NOMO-1 treated with dmso at 0.1 percent for 144 hours (cell line): Measurements from ENCODE around the gene OVCA2.

Experiments
- DNase-seq: peaks from one replicate; lab custom pipeline; 2025; ENCODE audit not compliant: unreplicated experiment; lab: John Stamatoyannopoulos, UW

Gene OVCA2

DNA sequence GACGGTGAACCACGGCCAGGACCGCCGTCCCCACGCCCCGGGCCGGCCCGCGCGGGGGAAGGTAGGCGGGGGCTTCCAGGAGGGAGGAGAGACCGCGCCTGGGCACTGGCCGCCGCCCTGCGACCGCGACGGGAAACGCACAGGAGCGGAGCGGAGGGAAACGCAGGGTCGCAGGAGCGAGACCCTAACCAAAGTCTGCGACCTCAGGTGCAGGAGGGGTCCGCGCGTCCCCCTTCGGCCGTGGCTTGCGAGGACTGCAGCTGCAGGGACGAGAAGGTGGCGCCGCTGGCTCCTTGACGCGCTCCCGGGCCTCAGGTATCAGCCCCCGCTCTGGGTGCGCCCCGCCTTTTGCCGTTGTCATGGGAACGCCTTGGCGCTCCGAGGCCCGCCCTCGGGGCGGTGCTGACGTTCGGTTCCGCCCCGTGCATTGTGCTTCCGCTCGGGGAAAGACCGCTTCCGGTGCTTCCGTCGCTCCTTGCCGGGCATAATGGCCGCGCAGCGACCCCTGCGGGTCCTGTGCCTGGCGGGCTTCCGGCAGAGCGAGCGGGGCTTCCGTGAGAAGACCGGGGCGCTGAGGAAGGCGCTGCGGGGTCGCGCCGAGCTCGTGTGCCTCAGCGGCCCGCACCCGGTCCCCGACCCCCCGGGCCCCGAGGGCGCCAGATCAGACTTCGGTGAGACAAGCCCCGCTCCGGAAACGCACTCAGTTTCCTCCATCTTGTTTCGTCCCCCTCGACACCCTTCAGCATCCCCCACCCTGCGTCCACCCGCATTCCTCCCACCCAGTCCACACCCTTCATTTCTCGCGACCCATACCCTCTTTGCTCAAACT lies at the start of gene OVCA2:
TSS of gene OVCA2 (plus strand) at position 462 of the 829 bp plus-strand sequence. CDS start at position 488, 26 bp downstream.
- DNase-seq, result peak; percentile 90

- no peak for DNase-seq
Measured at GRCh38 chr17:1992541-1992940, 49.3 kb upstream of the OVCA2 start.

GRCh38 chr17:1994707-1995106 lies 47.1 kb upstream of the OVCA2 start:
- no peak for DNase-seq

GRCh38 chr17:1995321-1995892 lies 46.4 kb upstream of the OVCA2 start:
- no peak for DNase-seq

DNA sequence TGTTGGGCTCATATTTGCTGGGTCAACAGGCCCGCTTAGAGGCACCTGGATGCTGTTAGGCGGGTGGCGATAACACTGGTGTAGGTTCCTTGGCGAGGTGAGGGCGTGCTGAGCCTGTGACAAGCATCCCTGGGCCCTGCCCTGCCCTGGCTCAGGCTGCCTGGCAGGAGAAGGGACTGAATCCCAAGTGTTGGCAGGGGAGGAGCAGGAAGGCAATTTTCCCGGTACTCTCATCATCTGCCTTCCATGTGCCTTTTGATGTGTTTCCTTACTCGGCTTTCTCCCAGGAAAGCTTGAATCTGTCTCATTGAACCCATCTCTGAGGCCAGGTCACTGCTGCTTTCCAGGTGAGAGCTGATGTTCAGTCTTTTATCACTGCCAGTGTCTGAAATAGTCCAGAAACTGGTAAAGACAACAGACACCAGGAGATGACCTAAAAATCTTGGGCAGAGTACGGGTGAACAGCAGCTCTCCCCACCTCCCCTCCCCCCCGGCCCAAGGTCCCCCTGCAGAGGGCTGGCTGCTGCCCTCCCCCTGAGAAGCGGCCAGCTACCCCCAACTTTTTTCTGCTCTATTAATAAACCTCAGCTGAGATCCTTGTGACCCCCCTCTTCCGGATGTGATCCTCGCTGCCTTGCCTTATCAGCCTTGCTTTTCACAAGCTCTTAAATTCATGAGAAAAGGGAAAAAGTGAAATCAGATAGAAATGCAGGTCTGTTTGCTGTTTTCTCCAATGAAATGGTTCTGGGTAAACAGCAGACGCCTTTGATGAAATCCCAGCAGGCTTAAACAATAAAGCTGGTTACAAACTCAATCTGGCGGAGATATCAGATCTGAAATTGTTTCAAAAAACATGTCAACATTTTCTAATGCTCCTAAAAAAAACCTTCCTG lies 45.7 kb upstream of the OVCA2 start:
- no peak for DNase-seq

DNA sequence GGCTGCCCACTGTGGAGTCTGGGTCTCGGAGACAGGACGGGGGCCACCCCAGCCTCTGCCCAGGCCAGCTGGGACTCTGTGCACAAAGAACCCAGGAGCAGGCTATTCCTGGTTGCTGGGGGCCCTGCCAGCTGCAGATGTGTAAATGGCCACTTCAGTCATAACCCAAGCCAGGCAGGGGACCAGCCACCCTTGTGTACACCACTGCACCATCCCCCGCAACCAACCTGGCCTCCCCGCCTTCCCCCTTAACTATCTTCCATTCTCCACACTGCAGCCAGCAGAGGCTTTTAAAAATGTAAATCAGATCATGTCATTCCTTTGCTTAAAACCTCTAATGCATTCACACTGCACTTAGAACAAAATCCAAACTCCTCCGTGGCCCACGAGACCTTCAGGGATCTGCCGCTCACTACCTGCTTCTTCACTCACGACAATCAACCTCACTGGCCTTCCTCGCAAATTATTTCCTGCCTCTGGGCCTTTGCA lies 45.0 kb upstream of the OVCA2 start:
- no peak for DNase-seq

GRCh38 chr17:1997289-1997926 lies 44.4 kb upstream of the OVCA2 start:
- no peak for DNase-seq

DNA sequence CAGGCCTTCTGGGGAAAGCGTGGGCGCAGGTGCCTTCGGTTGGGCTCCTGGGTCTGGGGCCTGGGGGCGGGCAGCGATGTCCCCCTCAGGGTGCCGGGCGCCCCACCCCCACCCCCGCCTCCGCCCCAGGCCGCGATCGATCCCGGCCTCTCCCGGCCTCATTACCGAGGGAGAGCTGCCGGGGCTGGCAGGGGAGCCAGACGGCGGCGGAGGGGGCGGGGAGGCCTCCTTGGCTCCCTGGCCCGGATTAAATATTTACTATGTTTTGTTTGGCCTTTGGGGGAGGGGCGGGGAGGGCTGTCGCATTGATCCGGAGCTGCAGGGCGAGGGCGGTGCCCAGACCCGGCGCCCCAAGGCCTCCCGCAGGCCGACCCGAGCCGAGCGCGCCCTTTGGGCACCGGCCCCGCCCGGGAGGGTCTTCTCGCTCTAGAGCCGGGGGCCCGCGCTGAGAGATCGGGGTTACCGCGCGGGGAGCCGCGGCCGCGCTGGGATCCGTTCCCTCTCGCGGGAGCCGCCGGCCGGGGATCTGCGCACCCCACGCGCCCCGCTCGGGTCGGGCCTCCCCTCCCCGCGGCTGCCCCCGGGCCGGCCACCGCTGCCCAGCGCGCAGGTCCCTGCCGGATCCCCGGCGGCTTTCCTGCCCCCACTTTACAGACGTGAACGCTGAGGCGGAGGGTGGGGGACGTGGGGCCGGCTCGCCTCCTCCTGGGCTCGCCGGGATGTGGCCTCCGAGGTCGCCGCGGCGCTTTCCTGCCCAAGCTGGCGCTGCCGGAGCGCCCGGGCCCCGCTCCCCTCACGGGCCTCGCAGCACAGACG lies 43.7 kb upstream of the OVCA2 start:
- no peak for DNase-seq

GRCh38 chr17:1999557-2000251 lies 42.1 kb upstream of the OVCA2 start:
- DNase-seq, result no peak

- DNase-seq, result no peak
Measured at GRCh38 chr17:2002767-2003329, 39.0 kb upstream of the OVCA2 start.

GRCh38 chr17:2003525-2003924 lies 38.3 kb upstream of the OVCA2 start:
- no peak for DNase-seq

DNA sequence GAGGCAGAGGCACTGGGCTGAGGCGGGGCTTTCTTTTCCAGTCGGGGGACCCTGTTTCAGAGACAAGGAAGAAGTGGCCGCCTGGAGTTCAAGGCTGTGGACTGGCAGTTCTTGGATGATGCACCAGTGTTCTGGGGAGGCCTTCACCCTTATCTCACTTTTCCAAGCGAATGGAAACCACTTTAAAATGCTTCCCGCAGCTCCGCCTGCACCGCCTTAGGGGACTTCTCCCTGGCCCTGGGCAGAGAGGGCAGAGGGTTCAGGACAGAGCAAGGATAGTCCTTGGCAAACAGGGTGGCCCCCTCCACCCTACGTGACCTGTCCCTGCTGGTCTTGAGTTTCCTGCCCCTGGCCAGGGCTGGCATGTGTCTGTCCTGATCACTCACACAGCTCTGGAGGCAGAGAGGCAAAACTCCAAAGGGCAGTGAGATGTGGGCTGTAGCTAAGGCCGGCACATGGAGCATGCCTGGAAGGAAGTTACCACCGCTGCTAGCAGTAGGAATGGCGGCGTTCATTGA lies 37.3 kb upstream of the OVCA2 start:
- DNase-seq, result no peak

- DNase-seq, result no peak
Measured at GRCh38 chr17:2008332-2009126, 33.3 kb upstream of the OVCA2 start.

GRCh38 chr17:2009737-2010136 lies 32.1 kb upstream of the OVCA2 start:
- DNase-seq, result no peak

GRCh38 chr17:2011411-2012371 lies 30.1 kb upstream of the OVCA2 start:
- DNase-seq, result no peak

DNA sequence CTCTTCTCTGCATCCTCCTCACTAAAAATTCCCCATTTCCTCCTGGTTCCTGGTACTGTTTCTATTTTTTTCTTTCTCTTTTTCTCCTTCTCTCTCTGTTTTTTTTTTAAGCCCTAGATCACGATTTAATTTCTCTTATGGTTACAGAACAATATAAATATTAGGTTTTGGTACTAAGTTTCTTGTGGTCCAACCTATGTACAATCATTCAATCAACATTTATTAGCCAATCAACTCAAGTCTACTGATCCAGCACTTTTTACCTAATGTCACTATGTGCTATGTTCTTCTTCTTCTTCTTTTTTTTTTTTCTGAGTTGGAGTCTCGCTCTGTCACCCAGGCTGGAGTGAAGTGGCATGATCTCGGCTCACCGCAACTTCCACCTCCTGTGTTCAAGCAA lies 29.3 kb upstream of the OVCA2 start:
- DNase-seq, result no peak
